GM23248 (cell line): ENCODE measurements around the gene HAL. TPM values are rescaled to one million over a fixed set of nuclear protein-coding genes. Genes with fewer than 3 reads are reported as not detected.

Source experiments
- DNase-seq: peaks from one replicate; pipeline ENCODE4 v3.0.0-alpha.2; 2015
- H2AFZ ChIP-seq: fragments of 200-600 bp; sonication (generic); 2 replicates; pipeline ENCODE4 v1.6.1; 2016; ENCODE audit warnings: antibody characterized with exemption
- H3F3A ChIP-seq: fragments of 200-600 bp; sonication (generic); 2 replicates; pipeline ENCODE4 v1.6.1; 2016; ENCODE audit warnings: mild to moderate bottlenecking, antibody characterized with exemption, mixed run types; ENCODE audit not compliant: insufficient read depth
- H3K27ac ChIP-seq: fragments of 200-600 bp; sonication (generic); 2 replicates; pipeline ENCODE4 v1.5.1; 2016; ENCODE audit warnings: mild to moderate bottlenecking
- H3K27me3 ChIP-seq: fragments of 200-600 bp; sonication (generic); replicated peaks from 2 replicates; pipeline ENCODE4 v1.6.1; 2016; ENCODE audit warnings: mild to moderate bottlenecking; ENCODE audit not compliant: insufficient read depth
- H3K36me3 ChIP-seq: fragments of 200-600 bp; sonication (generic); 2 replicates; pipeline ENCODE4 v1.6.1; 2016; ENCODE audit warnings: low read depth, mild to moderate bottlenecking
- H3K4me1 ChIP-seq: fragments of 200-600 bp; sonication (generic); 2 replicates; pipeline ENCODE4 v1.6.1; 2016; ENCODE audit warnings: mild to moderate bottlenecking; ENCODE audit not compliant: insufficient read depth
- H3K4me2 ChIP-seq: fragments of 200-600 bp; sonication (generic); one replicate; pipeline ENCODE4 v1.6.1; 2016; ENCODE audit warnings: mild to moderate bottlenecking; ENCODE audit not compliant: unreplicated experiment
- H3K4me3 ChIP-seq: fragments of 200-600 bp; sonication (generic); 2 replicates; pipeline ENCODE4 v1.5.1; 2016; ENCODE audit warnings: mild to moderate bottlenecking
- H3K79me2 ChIP-seq: fragments of 200-600 bp; sonication (generic); 2 replicates; pipeline ENCODE4 v1.6.1; 2016; ENCODE audit warnings: mild to moderate bottlenecking; ENCODE audit not compliant: insufficient read depth
- H3K9ac ChIP-seq: fragments of 200-600 bp; sonication (generic); 2 replicates; pipeline ENCODE4 v1.6.1; 2016; ENCODE audit warnings: mild to moderate bottlenecking
- H3K9me2 ChIP-seq: fragments of 200-600 bp; sonication (generic); 2 replicates; pipeline ENCODE4 v1.6.1; 2016; ENCODE audit warnings: mixed run types, mild to moderate bottlenecking, moderate library complexity; ENCODE audit not compliant: insufficient read depth
- H3K9me3 ChIP-seq: fragments of 200-600 bp; sonication (generic); one replicate; pipeline ENCODE4 v1.6.1; 2017; ENCODE audit warnings: low read depth
- H4K20me1 ChIP-seq: fragments of 200-600 bp; sonication (generic); 2 replicates; pipeline ENCODE4 v1.6.0; 2016; ENCODE audit not compliant: insufficient read depth
- EZH2 ChIP-seq: fragments of 200-600 bp; sonication (generic); IDR thresholded peaks from 2 replicates; pipeline ENCODE4 v1.6.1; 2018; ENCODE audit warnings: antibody characterized with exemption, mild to moderate bottlenecking; ENCODE audit not compliant: insufficient read depth, poor library complexity, severe bottlenecking
- EZH2phosphoT487 ChIP-seq: fragments of 200-600 bp; sonication (generic); IDR thresholded peaks from 2 replicates; pipeline ENCODE4 v1.6.1; 2018; ENCODE audit warnings: antibody characterized with exemption, moderate library complexity, mild to moderate bottlenecking, low read depth; ENCODE audit not compliant: insufficient read depth
- WGBS, 2 experiments: methylation state at CpG; one replicate each; pipeline ENCODE4 v1.1.6; 2015 to 2017; ENCODE audit warnings: low lambda C conversion rate in 2 of 2, low coverage in 1 of 2; ENCODE audit errors: missing lambda C conversion rate in 2 of 2; 5-methylcytosine and 5-hydroxymethylcytosine counted together
- in situ Hi-C: fragments of 300-500 bp; cut with MboI; formaldehyde crosslinking; loops from 2 replicates; pipeline ENCODE4 v1.15.0; 2020
- polyA plus RNA-seq: library from polyadenylated mRNA; unstranded; fragments of >200 nt; fragmentation: Nextera tagmentation; extraction: Ambion mirVana; gene quantifications from 2 replicates; pipeline ENCODE4 v1.2.1, GENCODE V29; 2016
- total RNA-seq: library from RNA; depleted of rRNA; stranded (reverse); fragments of >200 nt; shearing (Covaris generic); gene quantifications from 2 replicates; pipeline ENCODE4 v1.2.3, GENCODE V29; 2014

HAL gene
- total and polyA plus RNA-seq, 2 experiments from 2014 or later = not detected

DNA sequence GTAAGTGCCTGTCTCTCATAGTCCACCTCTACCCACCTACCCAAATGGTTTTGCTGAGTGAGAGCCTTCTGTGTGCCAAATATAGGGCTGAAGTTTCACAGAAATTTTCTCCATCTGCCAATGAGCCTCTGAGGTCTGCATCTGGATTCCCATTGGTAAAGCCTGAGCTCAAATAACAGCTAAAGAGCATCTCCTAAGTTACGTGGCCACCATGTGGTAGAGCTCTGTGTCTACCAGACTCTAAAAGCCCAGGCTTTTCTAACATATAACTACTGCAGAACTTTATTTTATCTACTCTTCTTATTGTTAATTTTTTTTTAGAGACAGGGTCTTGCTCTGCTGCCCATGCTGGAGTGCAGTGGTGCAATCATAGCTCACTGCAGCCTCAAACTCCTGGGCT, 37.0 kb downstream of the HAL start:
- Histone ChIP-seq H3K27me3 (peaks cover 14% of the 10 kb centered on the region), H3K27ac (no peak overlapping the region), H3K9ac (no peak overlapping the region), H3F3A (no peaks in the 10 kb centered on the region), H3K9me3 (no peaks in the 10 kb centered on the region), H2AFZ (no peak overlapping the region), H4K20me1 (no peaks in the 10 kb centered on the region), H3K36me3 (no peaks in the 10 kb centered on the region), H3K79me2 (no peaks in the 10 kb centered on the region), H3K4me2 (no peak overlapping the region), H3K9me2 (no peaks in the 10 kb centered on the region), H3K4me1 (no peaks in the 10 kb centered on the region), H3K4me3 (no peak overlapping the region)
- in situ Hi-C loops = no loop called here
- peak; percentile 45 for DNase-seq
- no peak for TF ChIP-seq EZH2
- TF ChIP-seq EZH2phosphoT487 = no peak
- WGBS, 2 experiments = 54 to 64% methylated on average over 1 of the region's 1 CpG

- no peak overlapping the region for H3K27ac ChIP-seq
- H2AFZ ChIP-seq = no peak overlapping the region
- DNase-seq = no peak
- 66 to 79% methylated on average over 27 of the region's 27 CpGs for WGBS, 2 experiments
- H3K36me3 ChIP-seq = no peaks in the 10 kb centered on the region
- no peaks in the 10 kb centered on the region for H3K9me2 ChIP-seq
- no peaks in the 10 kb centered on the region for H3K4me1 ChIP-seq
- H3K9me3 ChIP-seq = no peaks in the 10 kb centered on the region
- in situ Hi-C loops = no loop called here
- peaks cover 19% of the 10 kb centered on the region for H3K27me3 ChIP-seq
- TF ChIP-seq EZH2 (no peak), EZH2phosphoT487 (no peak)
- H3K4me3 ChIP-seq = no peak overlapping the region
- no peaks in the 10 kb centered on the region for H4K20me1 ChIP-seq
- no peak overlapping the region for H3K9ac ChIP-seq
- H3K79me2 ChIP-seq = no peaks in the 10 kb centered on the region
- H3K4me2 ChIP-seq = no peak overlapping the region
- H3F3A ChIP-seq = no peaks in the 10 kb centered on the region
These were observed 39.5 kb downstream of the HAL start for GRCh38 chr12:95956557-95957145.

DNA sequence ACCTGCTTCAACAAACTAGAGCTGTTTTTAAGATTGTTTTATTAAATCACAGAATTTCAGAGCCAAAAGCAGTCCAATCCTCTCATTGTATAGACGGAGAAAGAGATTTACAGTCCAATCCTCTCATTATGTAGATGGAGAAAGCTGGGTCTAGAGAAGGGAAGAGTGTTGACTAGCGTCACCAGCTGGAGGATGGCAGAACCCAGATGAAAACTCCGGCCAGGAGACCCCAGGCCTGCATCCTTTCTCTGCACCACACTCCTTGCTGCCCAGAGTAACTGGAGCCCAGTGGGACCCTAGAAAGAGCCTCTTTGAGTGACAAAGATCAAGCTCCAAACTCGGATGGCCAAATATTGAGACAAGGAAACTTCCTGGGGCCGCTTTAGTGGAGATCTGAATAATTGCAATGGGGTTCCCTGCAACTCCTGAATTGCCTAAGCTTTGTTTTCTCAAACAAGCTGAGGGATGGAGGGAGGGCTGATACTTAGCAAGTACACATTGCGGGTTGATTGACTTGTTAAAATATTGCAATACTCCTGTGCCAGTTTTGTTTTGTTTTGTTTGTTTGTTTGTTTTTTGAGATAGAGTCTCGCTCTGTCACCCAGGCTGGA, 40.5 kb downstream of the HAL start:
- Histone ChIP-seq H3K27me3 (peaks cover 13% of the 10 kb centered on the region; the same call in 1 of the 2 replicates), H4K20me1 (no peaks in the 10 kb centered on the region), H3K4me2 (no peak overlapping the region), H3K9me3 (no peaks in the 10 kb centered on the region), H3K4me3 (no peak overlapping the region), H3F3A (no peaks in the 10 kb centered on the region), H3K36me3 (no peaks in the 10 kb centered on the region), H3K9me2 (no peaks in the 10 kb centered on the region), H3K9ac (no peak overlapping the region), H3K79me2 (no peaks in the 10 kb centered on the region), H2AFZ (no peak overlapping the region), H3K27ac (no peak overlapping the region), H3K4me1 (no peaks in the 10 kb centered on the region)
- no peak for DNase-seq
- 59 to 78% methylated on average over 7 of the region's 7 CpGs for WGBS, 2 experiments
- TF ChIP-seq EZH2phosphoT487 (no peak), EZH2 (no peak)
- in situ Hi-C loops = no loop called here

GRCh38 chr12:95953000-95953399, 43.1 kb downstream of the HAL start:
- 0 out of 2 replicates have a peak, but pooled peaks cover 15% of the 10 kb centered on the region for H3K27me3 ChIP-seq
- H4K20me1 ChIP-seq = no peaks in the 10 kb centered on the region
- no peak overlapping the region for H3K4me2 ChIP-seq
- no peaks in the 10 kb centered on the region for H3F3A ChIP-seq
- no peaks in the 10 kb centered on the region for H3K79me2 ChIP-seq
- no peak overlapping the region for H3K27ac ChIP-seq
- H3K4me1 ChIP-seq = no peaks in the 10 kb centered on the region
- no peaks in the 10 kb centered on the region for H3K9me3 ChIP-seq
- H3K4me3 ChIP-seq = no peak overlapping the region
- no peak for TF ChIP-seq EZH2
- TF ChIP-seq EZH2phosphoT487 = no peak
- no peak overlapping the region for H2AFZ ChIP-seq
- no peak overlapping the region for H3K9ac ChIP-seq
- H3K36me3 ChIP-seq = no peaks in the 10 kb centered on the region
- H3K9me2 ChIP-seq = no peaks in the 10 kb centered on the region
- no peak for DNase-seq
- WGBS, 2 experiments = 0 to 5% methylated on average over 1 of the region's 1 CpG
- in situ Hi-C loops = no loop called here
